Breast epithelium (tissue), 4 donors: ENCODE measurements around the gene TRAF3. TPM values are rescaled to one million over a fixed set of nuclear protein-coding genes. Genes with fewer than 3 reads are reported as not detected.

Experiments used
- DNase-seq, 2 donors: peaks; one replicate each; pipeline ENCODE4 v3.0.0-alpha.2; 2019; ENCODE audit warnings: low spot score in 2 of 2
- H3K27ac ChIP-seq, 2 donors: fragments of 200-600 bp; sonication (generic) in 1 of 2; one replicate each; pipeline ENCODE4 v1.5.1; 2016 to 2019; ENCODE audit warnings: mild to moderate bottlenecking in 1 of 2
- H3K27me3 ChIP-seq, 2 donors: fragments of 200-600 bp; sonication (generic) in 1 of 2; one replicate each; pipeline versions ENCODE4 v1.5.1 to v1.6.0; 2017 to 2019; ENCODE audit warnings: control low read depth in 1 of 2, mild to moderate bottlenecking in 1 of 2
- H3K36me3 ChIP-seq: fragments of 200-600 bp; one replicate; pipeline ENCODE4 v1.5.1; 2019
- H3K4me1 ChIP-seq, 2 donors: fragments of 200-600 bp; sonication (generic); one replicate each; pipeline ENCODE4 v1.5.1; 2016 to 2019; ENCODE audit warnings: control low read depth in 1 of 2
- H3K4me3 ChIP-seq, 3 donors: fragments of 200-600 bp; sonication (generic); 1 replicate in 2 of 3; 2 replicates in 1 of 3; pipeline ENCODE4 v1.5.1; 2016 to 2019; ENCODE audit warnings: mild to moderate bottlenecking in 3 of 3, moderate library complexity in 2 of 3
- H3K9me3 ChIP-seq, 2 donors: fragments of 200-600 bp; sonication (generic) in 1 of 2; one replicate each; pipeline ENCODE4 v1.5.1; 2016 to 2019; ENCODE audit warnings: control low read depth in 1 of 2
- CTCF ChIP-seq, 3 donors: fragments of 450-650 bp; IDR thresholded peaks; one replicate each; pipeline ENCODE4 v1.5.1; 2016 to 2017; ENCODE audit warnings: antibody characterized with exemption in 3 of 3, mild to moderate bottlenecking in 3 of 3, moderate library complexity in 3 of 3
- POLR2A ChIP-seq: fragments of 450-650 bp; IDR thresholded peaks from one replicate; pipeline ENCODE4 v1.6.1; 2016; ENCODE audit warnings: antibody characterized with exemption, mild to moderate bottlenecking, moderate library complexity
- POLR2AphosphoS5 ChIP-seq, 3 donors: sonication (generic); formaldehyde crosslinking; IDR thresholded peaks; one replicate each; pipeline ENCODE4 v1.6.1; 2017; ENCODE audit warnings: antibody characterized with exemption in 3 of 3
- intact Hi-C: fragments of 100-400 bp; cut with DNase I; formaldehyde crosslinking; loops from one replicate; pipeline ENCODE4 v1.15.1; 2023; ENCODE audit warnings: low total_unique reads
- total RNA-seq, 3 donors: library from RNA; depleted of rRNA; stranded (reverse); fragments of >200 nt; gene quantifications; one replicate each; pipeline ENCODE4 v1.1.0, GENCODE V29; 2016

TRAF3 gene
- total RNA-seq, 3 donors from 2014 or later: 13.1 to 15.7 (median 14.6) TPM

DNA sequence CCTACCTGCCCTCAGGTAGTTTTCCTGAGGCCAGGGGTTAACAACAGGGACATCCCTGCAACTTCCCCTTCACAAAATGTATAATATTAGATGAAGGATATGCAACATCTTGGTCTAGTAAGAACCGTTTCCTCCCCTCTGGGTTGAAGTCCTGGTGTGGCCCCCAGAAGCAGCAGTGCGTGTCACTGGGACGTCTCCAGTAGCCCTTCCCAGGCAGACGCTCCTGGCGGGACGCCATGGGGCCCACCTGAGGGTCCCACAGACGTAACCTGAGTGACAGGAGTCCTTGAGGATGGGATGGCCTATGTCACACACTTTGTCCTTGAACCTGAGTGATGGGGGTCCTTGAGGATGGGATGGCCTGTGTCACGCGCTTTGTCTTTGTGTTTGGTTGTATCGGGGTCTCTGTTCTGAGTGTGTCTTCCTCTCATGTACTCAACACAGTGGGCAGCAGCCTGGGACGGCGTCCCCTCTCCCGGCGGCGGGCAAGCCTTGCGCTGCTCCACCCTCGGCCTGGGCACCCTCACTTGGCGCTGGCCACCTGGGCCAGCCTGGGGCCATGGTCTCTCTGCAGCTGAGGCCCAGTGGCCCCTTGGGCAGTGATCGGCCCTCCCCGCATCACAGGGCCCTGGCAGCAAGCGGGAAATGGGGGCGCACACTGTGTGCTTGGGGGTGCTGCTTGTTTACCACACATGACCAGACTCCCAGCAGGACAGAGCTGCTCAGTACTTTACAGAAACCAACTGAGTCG, 130.9 kb downstream of the TRAF3 start:
- DNase-seq: no peak
- Histone ChIP-seq H3K27ac (no peak overlapping the region), H3K9me3 (no peaks in the 10 kb centered on the region), H3K4me3 (no peak overlapping the region), H3K4me1 (no peaks in the 10 kb centered on the region), H3K36me3 (no peaks in the 10 kb centered on the region), H3K27me3 (no peaks in the 10 kb centered on the region)
- intact Hi-C loops: no loop called here
- TF ChIP-seq CTCF (IDR thresholded peaks at IDR 0.05) (no peak), POLR2A (no peak), POLR2AphosphoS5 (IDR thresholded peaks at IDR 0.05) (no peak)

DNA sequence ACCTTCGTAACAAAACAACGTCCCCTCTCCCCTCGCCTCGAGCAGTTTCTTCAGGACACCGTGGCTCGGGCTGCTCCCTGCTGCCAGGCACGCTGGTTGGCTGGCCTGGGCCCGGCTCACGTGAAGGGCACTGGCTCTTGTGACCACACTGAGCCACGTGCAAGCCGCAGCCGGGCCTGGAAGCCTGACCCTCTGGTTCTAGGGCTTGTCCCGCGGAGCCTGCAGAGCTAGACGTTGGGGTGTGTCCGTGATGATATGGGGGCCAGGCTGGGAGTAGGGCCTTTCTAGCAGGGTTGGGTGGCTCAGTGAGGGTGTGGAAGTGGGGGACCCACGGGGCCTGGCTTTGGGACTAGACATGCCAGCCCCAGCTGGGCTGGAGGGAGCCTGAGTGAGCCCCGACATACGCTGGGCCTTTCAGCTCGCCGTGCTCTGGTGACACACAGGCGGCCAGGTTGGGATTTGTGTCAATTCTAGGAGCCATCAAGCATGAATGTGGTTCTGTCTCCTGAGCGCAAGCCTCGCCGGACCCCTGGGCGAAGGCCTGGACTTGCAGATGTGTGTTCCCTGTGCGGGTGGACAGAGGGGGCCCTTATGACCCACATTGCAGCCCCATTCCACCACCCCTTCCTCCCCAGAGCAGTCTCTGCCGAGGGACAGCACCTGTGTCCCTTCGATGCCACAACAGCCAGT, 131.7 kb downstream of the TRAF3 start:
- H3K27me3 ChIP-seq: no peaks in the 10 kb centered on the region

DNA sequence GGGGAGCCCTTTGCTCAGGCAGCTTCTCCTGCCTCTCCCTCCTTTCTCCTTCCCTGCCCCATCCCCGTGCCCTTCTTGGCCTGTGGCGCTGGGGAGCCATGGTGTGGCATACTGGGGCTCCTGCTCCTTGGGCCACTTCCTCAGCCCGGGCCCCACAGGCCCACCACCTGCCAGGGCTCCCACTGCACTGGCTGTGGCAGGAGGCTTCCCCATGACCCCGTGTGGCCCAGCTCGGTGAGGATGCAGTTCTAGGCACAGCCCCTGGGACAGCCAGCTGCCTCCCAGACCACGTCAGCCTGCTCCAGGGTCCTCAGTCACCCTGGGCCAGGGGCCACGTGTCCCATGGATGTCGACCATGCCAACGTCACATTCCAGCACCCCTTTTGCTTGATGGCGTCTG, 132.2 kb downstream of the TRAF3 start:
- H3K27ac ChIP-seq: no peak overlapping the region
- H3K36me3 ChIP-seq: no peaks in the 10 kb centered on the region
- intact Hi-C loops: no loop called here
- no peak for DNase-seq
- H3K9me3 ChIP-seq: no peaks in the 10 kb centered on the region
- H3K4me3 ChIP-seq: no peak overlapping the region
- no peak for TF ChIP-seq CTCF (IDR thresholded peaks at IDR 0.05)
- TF ChIP-seq POLR2A: no peak
- no peak for TF ChIP-seq POLR2AphosphoS5 (IDR thresholded peaks at IDR 0.05)
- H3K27me3 ChIP-seq: no peaks in the 10 kb centered on the region
- no peaks in the 10 kb centered on the region for H3K4me1 ChIP-seq

More for the DNA sequence above, 131.7 kb downstream of the TRAF3 start:
- H3K36me3 ChIP-seq: no peaks in the 10 kb centered on the region
- no peak overlapping the region for H3K27ac ChIP-seq
- no peak for DNase-seq
- intact Hi-C loops: no loop called here
- TF ChIP-seq POLR2AphosphoS5 (IDR thresholded peaks at IDR 0.05) (no peak), CTCF (IDR thresholded peaks at IDR 0.05) (no peak), POLR2A (no peak)
- no peaks in the 10 kb centered on the region for H3K4me1 ChIP-seq
- H3K9me3 ChIP-seq: no peaks in the 10 kb centered on the region
- no peak overlapping the region for H3K4me3 ChIP-seq

DNA sequence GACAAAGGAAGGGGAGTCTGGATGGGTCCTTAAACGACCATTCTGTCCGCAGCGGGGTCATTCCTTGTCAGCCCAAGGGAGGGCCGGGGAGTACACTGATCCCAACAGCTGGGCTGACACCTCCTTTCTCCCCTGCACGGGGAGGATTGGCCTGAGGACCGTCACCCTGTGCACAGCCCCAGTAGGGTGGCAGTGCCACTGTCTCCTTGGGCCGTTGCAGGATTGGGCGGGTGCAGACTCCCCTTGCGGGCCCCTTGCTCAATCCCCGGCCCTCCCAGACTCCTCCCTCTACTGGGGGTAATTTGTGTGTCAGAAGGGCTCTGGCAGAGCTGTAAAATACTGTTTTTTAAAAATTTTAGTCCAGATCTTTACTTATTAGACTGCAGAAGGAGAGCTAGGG, 132.7 kb downstream of the TRAF3 start:
- no peaks in the 10 kb centered on the region for H3K9me3 ChIP-seq
- H3K27me3 ChIP-seq: no peaks in the 10 kb centered on the region
- H3K36me3 ChIP-seq: no peaks in the 10 kb centered on the region
- H3K27ac ChIP-seq: no peak overlapping the region
- TF ChIP-seq CTCF (IDR thresholded peaks at IDR 0.05): no peak
- TF ChIP-seq POLR2AphosphoS5 (IDR thresholded peaks at IDR 0.05): no peak
- no peak for TF ChIP-seq POLR2A
- no peaks in the 10 kb centered on the region for H3K4me1 ChIP-seq
- DNase-seq: no peak
- H3K4me3 ChIP-seq: no peak overlapping the region
- intact Hi-C loops: no loop called here

DNA sequence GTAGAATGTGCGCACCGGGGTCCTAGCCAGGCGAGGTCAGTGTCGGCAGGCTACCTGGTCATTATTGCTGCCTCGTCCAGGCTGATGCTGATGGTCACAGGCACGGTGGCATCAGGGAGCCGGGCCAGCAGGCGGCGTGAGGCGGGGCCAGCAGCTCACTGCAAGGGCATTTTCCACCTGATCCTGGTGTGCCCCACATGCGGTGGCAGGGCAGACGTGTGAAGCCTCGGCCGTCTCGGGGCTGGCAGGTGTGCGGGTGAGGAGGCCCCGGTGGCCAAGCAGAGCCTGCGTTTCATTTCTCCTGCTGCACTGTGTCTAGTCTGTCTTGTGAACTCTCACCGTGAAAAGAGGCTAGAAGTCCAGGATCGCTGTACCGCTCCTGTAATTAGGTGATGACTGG, 133.2 kb downstream of the TRAF3 start:
- intact Hi-C loops: no loop called here
- Histone ChIP-seq H3K4me3 (no peak overlapping the region), H3K27me3 (no peaks in the 10 kb centered on the region), H3K27ac (no peak overlapping the region), H3K36me3 (no peaks in the 10 kb centered on the region), H3K4me1 (no peaks in the 10 kb centered on the region), H3K9me3 (no peaks in the 10 kb centered on the region)
- no peak for DNase-seq
- no peak for TF ChIP-seq CTCF (IDR thresholded peaks at IDR 0.05)
- TF ChIP-seq POLR2A: no peak
- no peak for TF ChIP-seq POLR2AphosphoS5 (IDR thresholded peaks at IDR 0.05)
